ENCODE data around the gene HOXD4. TPM values are rescaled to one million over a fixed set of nuclear protein-coding genes. Genes with fewer than 3 reads are reported as not detected.

Gene HOXD4
- total RNA-seq, 4 donors from 2014 or later = 0.69 to 3.6 (median 1.3) TPM; not detected in 1

DNA sequence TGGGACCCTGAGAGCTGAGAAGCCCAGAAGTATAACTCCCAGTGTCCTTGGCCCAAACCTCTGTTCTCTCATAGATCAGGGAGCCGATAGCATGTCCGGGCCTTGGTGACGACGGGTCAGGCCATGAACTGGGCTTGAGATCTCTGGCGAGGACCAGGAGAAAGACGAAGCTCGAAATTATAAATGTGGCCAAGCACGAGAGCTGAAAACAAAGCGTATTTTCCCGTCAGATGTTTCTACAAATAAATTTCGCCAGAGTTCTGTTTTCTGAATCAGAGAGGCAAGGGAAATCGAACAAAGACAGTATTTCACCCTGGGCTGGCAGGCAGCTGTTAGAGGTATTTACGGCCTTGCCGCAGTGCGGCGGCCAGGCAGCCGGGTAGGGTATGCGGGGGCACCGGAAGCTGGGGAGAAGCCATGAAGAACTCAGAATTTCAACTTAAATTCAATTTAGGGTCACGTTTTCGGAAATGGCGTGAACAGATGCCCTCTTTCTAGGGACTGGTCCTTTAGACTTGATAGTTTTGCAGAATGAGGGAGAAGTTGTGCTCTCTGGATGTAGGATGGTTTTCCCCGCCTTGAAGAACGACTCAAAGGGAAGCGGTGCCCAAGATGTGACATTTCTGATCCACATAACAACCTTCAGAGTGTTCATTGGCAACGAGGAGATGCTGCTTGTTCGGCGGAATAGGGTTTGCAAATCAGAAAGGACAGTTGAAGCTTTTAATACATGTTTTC, 12.3 kb upstream of the HOXD4 start:
- TF ChIP-seq POLR2A (IDR thresholded peaks at IDR 0.05) = no peak
- TF ChIP-seq POLR2AphosphoS5 (IDR thresholded peaks at IDR 0.05) = no peak
- TF ChIP-seq, protein P1, sequence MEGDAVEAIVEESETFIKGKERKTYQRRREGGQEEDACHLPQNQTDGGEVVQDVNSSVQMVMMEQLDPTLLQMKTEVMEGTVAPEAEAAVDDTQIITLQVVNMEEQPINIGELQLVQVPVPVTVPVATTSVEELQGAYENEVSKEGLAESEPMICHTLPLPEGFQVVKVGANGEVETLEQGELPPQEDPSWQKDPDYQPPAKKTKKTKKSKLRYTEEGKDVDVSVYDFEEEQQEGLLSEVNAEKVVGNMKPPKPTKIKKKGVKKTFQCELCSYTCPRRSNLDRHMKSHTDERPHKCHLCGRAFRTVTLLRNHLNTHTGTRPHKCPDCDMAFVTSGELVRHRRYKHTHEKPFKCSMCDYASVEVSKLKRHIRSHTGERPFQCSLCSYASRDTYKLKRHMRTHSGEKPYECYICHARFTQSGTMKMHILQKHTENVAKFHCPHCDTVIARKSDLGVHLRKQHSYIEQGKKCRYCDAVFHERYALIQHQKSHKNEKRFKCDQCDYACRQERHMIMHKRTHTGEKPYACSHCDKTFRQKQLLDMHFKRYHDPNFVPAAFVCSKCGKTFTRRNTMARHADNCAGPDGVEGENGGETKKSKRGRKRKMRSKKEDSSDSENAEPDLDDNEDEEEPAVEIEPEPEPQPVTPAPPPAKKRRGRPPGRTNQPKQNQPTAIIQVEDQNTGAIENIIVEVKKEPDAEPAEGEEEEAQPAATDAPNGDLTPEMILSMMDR (IDR thresholded peaks at IDR 0.05) = no peak
- TF ChIP-seq EP300 (IDR thresholded peaks at IDR 0.05) = no peak
- Histone ChIP-seq H3K27ac (peak overlapping the region in 3 of 4 donors; percentile 50 to 59 (median 59)), H3K4me3 (peak overlapping the region in 1 of 2 donors; percentile 52), H3K9me3 (no peaks in the 10 kb centered on the region), H3K4me1 (peaks cover 0 to 35% (median 15%) of the 10 kb centered on the region in 3 donors), H3K27me3 (peaks cover 98% of the 10 kb centered on the region), H3K36me3 (no peaks in the 10 kb centered on the region)
- 15 to 24% methylated on average over 8 to 26 of the region's 28 CpGs for WGBS, 2 donors (ENCODE audit: low coverage in 1 of 2)
- ATAC-seq = no peak

DNA sequence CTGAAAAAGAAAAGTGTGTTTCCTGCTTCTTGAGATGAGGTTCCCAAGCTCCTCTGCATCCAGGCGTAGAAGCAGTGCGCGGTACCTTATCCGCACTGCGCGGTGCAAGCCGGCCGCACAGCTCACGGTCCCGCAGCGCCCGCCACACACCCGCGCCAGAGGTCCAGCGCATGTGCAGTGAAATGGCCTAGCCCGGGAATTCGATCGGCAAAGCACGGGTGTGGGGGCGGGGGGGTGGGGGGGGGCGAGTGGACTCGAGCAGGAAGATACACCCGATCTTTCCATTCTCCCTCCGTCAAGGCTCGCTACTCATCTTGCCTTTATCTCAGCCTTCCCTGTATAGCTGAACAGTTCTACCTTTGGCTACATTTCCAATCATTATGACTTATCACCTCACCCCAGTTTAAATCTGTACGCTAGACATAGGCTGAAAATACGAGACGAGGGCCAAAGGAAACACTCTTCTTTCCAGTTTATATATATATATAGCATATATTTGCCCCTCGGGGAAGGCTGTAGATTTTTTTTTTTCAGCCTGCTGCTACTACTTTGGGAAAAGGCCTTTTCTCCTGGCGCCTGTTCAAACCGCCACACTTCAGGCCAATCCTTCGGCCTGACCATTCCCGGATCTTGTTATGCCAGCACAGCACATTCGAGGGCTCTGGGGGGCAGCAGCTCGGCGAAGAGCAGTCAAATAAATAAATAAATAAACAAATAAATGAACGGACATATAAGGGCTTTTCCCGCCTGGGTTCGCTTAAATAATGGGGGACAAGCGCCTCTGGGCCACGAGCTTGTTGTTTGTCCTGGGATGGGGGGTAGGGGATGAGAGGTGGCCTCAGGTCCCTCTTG, 11.5 kb upstream of the HOXD4 start:
- Histone ChIP-seq H3K27ac (peak overlapping the region in 3 of 4 donors; percentile 58 to 59 (median 59)), H3K4me1 (peaks cover 0 to 35% (median 15%) of the 10 kb centered on the region in 3 donors), H3K27me3 (peaks cover 95% of the 10 kb centered on the region), H3K36me3 (no peaks in the 10 kb centered on the region), H3K4me3 (peak overlapping the region in 1 of 2 donors; percentile 52), H3K9me3 (no peaks in the 10 kb centered on the region)
- ATAC-seq = no peak
- WGBS, 2 donors (ENCODE audit: low coverage in 1 of 2) = 13 to 21% methylated on average over 23 to 34 of the region's 41 CpGs
- TF ChIP-seq EP300 (IDR thresholded peaks at IDR 0.05) = no peak
- TF ChIP-seq POLR2A (IDR thresholded peaks at IDR 0.05) = no peak
- TF ChIP-seq POLR2AphosphoS5 (IDR thresholded peaks at IDR 0.05) = no peak
- TF ChIP-seq, protein P1 (IDR thresholded peaks at IDR 0.05) = no peak

DNA sequence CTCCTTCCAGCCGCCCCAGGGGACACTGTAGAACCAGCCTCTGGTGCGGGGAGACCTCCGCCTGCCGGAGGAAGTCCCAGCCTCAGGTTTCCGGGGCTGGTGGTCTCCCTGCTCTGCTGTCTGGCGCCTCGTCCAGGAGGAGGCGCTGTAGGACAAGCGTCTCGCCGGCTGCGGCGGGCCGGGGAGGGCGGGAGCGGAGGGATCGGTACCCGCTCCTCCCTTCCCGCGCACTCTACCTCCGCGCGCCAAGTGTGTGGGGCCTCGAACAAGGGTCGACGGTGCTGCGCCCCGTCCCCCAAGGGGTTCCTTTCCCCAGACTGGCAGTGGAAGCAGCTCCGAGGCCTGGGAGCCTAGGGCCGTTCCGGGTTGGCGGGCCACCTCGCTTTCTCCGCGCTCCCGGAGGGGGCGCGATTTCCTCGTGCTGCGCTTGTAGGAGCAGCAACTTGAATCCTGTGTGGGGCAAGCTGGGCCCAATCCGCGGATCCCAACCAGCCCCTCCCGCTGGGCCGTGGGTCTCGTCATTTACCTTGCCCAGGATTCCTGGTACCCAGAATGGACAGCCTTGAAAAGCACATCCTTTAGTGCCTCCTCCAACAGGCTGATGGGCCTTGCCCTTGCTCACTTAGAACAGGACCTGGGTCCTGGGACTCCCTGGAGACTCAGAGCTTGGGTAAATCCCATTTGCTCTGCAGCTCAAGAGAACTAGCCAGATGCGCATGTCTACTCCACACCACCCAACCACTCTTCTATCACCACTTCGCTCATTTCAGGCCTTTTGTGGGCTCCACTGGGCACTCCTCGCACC, 10.6 kb upstream of the HOXD4 start:
- ATAC-seq = peak; percentile 81
- H3K36me3 ChIP-seq = no peaks in the 10 kb centered on the region
- peaks cover 0 to 35% (median 15%) of the 10 kb centered on the region in 3 donors for H3K4me1 ChIP-seq
- WGBS, 2 donors (ENCODE audit: low coverage in 1 of 2) = 37 to 41% methylated on average over 7 of the region's 48 CpGs
- peaks cover 95% of the 10 kb centered on the region for H3K27me3 ChIP-seq
- TF ChIP-seq, protein P1 (IDR thresholded peaks at IDR 0.05) = peak; percentile 71 to 89 (median 88)
- TF ChIP-seq EP300 (IDR thresholded peaks at IDR 0.05) (no peak), POLR2A (IDR thresholded peaks at IDR 0.05) (no peak), POLR2AphosphoS5 (IDR thresholded peaks at IDR 0.05) (no peak)
- peak overlapping the region; percentile 5 to 52 for H3K4me3 ChIP-seq
- peak overlapping the region in 3 of 4 donors; percentile 58 to 59 (median 59) for H3K27ac ChIP-seq
- no peaks in the 10 kb centered on the region for H3K9me3 ChIP-seq

DNA sequence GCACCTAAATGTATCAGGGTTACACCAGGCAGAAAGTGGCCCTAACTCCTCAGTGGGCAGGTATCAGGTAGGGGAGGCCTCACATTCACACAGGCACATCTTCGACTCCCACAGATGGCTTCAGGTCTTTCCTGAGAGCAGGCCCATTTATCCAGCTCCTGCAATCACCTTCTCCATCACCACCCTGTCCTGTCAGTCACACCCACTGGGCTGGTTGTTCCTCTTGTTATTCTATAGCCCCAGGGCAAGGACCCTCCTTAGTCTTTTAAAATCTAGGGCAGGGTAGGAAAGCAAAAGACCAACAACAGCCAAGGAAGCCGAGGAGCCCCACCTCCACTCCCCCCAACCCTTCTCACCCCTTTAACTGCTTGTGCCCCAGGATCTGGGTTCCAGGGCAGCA, 9.1 kb upstream of the HOXD4 start:
- H3K27me3 ChIP-seq = peaks cover 95% of the 10 kb centered on the region
- ATAC-seq = no peak
- 80% methylated on average over 1 of the region's 2 CpGs; no CpG with 5 or more reads in 1 of the 2 donors for WGBS, 2 donors (ENCODE audit: low coverage in 1 of 2)

More for the DNA sequence above, 9.1 kb upstream of the HOXD4 start:
- H3K27ac ChIP-seq = no peak overlapping the region
- no peaks in the 10 kb centered on the region for H3K36me3 ChIP-seq
- peaks cover 0 to 23% (median 8%) of the 10 kb centered on the region in 3 donors for H3K4me1 ChIP-seq
- TF ChIP-seq, protein P1 (IDR thresholded peaks at IDR 0.05) = no peak
- TF ChIP-seq POLR2AphosphoS5 (IDR thresholded peaks at IDR 0.05) = no peak
- TF ChIP-seq POLR2A (IDR thresholded peaks at IDR 0.05) = no peak
- TF ChIP-seq EP300 (IDR thresholded peaks at IDR 0.05) = no peak
- no peaks in the 10 kb centered on the region for H3K9me3 ChIP-seq
- H3K4me3 ChIP-seq = no peak overlapping the region

Measured in gastroesophageal sphincter (tissue), 4 donors.